Left ventricle myocardium inferior (tissue), 1 donor: Measurements from ENCODE around the gene ZNF180. TPM values are rescaled to one million over a fixed set of nuclear protein-coding genes. Genes with fewer than 3 reads are reported as not detected.

Experiments used
- DNase-seq: peaks from one replicate; pipeline ENCODE4 v3.0.0-alpha.2; 2020
- H3K27ac ChIP-seq: fragments of 200-600 bp; replicated peaks from 2 replicates; pipeline ENCODE4 v1.8.0; 2021
- H3K27me3 ChIP-seq: fragments of 200-600 bp; 2 replicates; pipeline ENCODE4 v1.8.0; 2021; ENCODE audit warnings: low read depth
- H3K36me3 ChIP-seq: fragments of 200-600 bp; 2 replicates; pipeline ENCODE4 v1.8.0; 2021
- H3K4me1 ChIP-seq: fragments of 200-600 bp; 2 replicates; pipeline ENCODE4 v1.8.0; 2021
- H3K4me3 ChIP-seq: fragments of 200-600 bp; 2 replicates; pipeline ENCODE4 v1.8.0; 2021; ENCODE audit warnings: mild to moderate bottlenecking, moderate library complexity
- H3K9me3 ChIP-seq: fragments of 200-600 bp; replicated peaks from 2 replicates; pipeline ENCODE4 v1.8.0; 2021
- CTCF ChIP-seq: fragments of 200-600 bp; IDR thresholded peaks from 2 replicates; pipeline ENCODE4 v1.8.0; 2021; ENCODE audit warnings: antibody characterized with exemption, mild to moderate bottlenecking, borderline replicate concordance
- intact Hi-C: fragments of 100-400 bp; cut with micrococcal nuclease; formaldehyde crosslinking; loops from one replicate; pipeline ENCODE4 v1.11.0; 2022
- total RNA-seq: library from RNA; stranded (reverse); fragmentation: NEBNext Ultra II Directional; extraction: Animal tissue kit (Norgen Biotek cat#: 25700); gene quantifications from one replicate; pipeline ENCODE4 v1.2.1, GENCODE V29; 2021
- donor health status: DM: no; HTN: yes; CAD: no; lungs with severe emphysema.

ZNF180 gene
- total RNA-seq, 1 donor from 2014 or later, result 4.8 TPM

GRCh38 chr19:44452367-44452766, 48.0 kb downstream of the ZNF180 start:
- Histone ChIP-seq H3K36me3 (peaks cover under 1% of the 10 kb centered on the region), H3K9me3 (peaks cover 63% of the 10 kb centered on the region), H3K27ac (no peak overlapping the region), H3K4me1 (peaks cover 12% of the 10 kb centered on the region), H3K27me3 (peaks cover 14% of the 10 kb centered on the region), H3K4me3 (no peak overlapping the region)
- TF ChIP-seq CTCF, result no peak
- intact Hi-C loops, result no loop called here
- DNase-seq, result no peak

- Histone ChIP-seq H3K27me3 (peaks cover 10% of the 10 kb centered on the region), H3K27ac (no peak overlapping the region), H3K4me3 (no peak overlapping the region), H3K9me3 (peaks cover 59% of the 10 kb centered on the region), H3K36me3 (peaks cover 7% of the 10 kb centered on the region), H3K4me1 (peaks cover 19% of the 10 kb centered on the region)
- intact Hi-C loops, result no loop called here
- TF ChIP-seq CTCF, result no peak
- DNase-seq, result no peak
Measured at GRCh38 chr19:44451687-44452086, 48.6 kb downstream of the ZNF180 start.

- Histone ChIP-seq H3K27ac (peak within 1 kb of the TSS; percentile 63), H3K36me3 (peaks cover 43% of the 10 kb centered on the region), H3K4me3 (peak within 1 kb of the TSS; percentile 76), H3K27me3 (peaks cover 9% of the 10 kb centered on the region), H3K4me1 (peaks cover 23% of the 10 kb centered on the region), H3K9me3 (peaks cover 69% of the 10 kb centered on the region)
- intact Hi-C loops, result no loop called here
- TF ChIP-seq CTCF, result no peak
- peak; percentile 88 for DNase-seq
Measured at GRCh38 chr19:44447916-44448674, 52.2 kb downstream of the ZNF180 start, which contains the start of gene ZNF229. ZNF229 (minus strand) TSS chr19:44448472; CDS start chr19:44442847, 5,625 bp downstream.

GRCh38 chr19:44438441-44438840, 61.9 kb downstream of the ZNF180 start:
- Histone ChIP-seq H3K9me3 (peaks cover 100% of the 10 kb centered on the region), H3K27ac (no peak overlapping the region), H3K27me3 (no peaks in the 10 kb centered on the region), H3K36me3 (peaks cover 100% of the 10 kb centered on the region), H3K4me1 (no peaks in the 10 kb centered on the region), H3K4me3 (no peak overlapping the region)
- no peak for DNase-seq
- intact Hi-C loops, result no loop called here
- no peak for TF ChIP-seq CTCF

GRCh38 chr19:44435441-44435840, 64.9 kb downstream of the ZNF180 start:
- H3K27ac ChIP-seq, result no peak overlapping the region

More at GRCh38 chr19:44435441-44435840, 64.9 kb downstream of the ZNF180 start:
- Histone ChIP-seq H3K9me3 (peaks cover 100% of the 10 kb centered on the region), H3K4me3 (no peak overlapping the region), H3K4me1 (no peaks in the 10 kb centered on the region), H3K27me3 (no peaks in the 10 kb centered on the region), H3K36me3 (peaks cover 98% of the 10 kb centered on the region)
- no peak for TF ChIP-seq CTCF
- intact Hi-C loops, result no loop called here
- no peak for DNase-seq
